CD4-positive, alpha-beta T cell treated with Interleukin-4 for 1 hour (primary cell): Measurements from ENCODE around the gene NUB1.

Source experiments
- DNase-seq, 2 donors: peaks; one replicate each; pipeline ENCODE4 v3.0.0-alpha.2; 2020 to 2022

NUB1 gene

GRCh38 chr7:151314401-151314800, 27.2 kb upstream of the NUB1 start:
- no peak for DNase-seq

- peak; percentile 82 to 88 for DNase-seq
Measured at GRCh38 chr7:151315038-151315655, 26.5 kb upstream of the NUB1 start.

DNA sequence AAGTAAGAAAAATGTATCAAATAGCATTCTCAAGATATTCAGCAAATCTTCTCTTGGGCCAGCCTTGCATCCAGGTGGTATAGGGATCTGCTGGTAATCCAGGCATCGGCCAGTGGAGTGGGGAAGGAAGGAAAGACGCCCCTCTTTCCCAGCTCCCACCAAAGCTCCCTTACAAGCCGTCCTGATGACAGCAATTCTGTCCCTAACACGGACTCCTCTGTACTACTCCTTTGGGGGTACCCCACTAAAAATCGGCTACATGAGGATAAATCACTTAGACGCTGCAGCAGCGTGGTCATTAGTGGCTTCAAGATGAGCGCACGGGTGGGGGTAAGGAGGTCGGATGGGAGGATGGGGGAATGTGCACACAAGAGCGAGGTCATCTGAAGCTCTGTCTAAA, 24.7 kb upstream of the NUB1 start:
- DNase-seq = no peak

DNA sequence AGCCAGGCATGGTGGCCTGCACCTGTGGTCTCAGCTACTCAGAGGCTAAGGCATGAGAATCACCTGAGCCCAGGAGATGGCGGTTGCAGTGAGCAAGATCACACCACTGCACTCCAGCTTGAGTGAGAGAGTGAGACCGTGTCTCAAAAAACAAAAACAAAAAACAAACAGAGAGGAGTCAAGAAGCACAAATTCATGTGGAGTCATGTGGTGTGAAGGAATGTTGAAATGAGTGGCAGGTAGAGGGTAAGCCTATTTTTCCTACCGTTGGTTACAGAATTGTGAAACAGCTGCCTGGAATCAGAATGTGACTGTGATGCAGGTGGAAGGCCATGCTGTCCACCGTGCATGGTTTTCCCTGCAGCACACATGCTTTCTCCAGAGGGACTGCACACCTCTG, 23.7 kb upstream of the NUB1 start:
- no peak for DNase-seq

DNA sequence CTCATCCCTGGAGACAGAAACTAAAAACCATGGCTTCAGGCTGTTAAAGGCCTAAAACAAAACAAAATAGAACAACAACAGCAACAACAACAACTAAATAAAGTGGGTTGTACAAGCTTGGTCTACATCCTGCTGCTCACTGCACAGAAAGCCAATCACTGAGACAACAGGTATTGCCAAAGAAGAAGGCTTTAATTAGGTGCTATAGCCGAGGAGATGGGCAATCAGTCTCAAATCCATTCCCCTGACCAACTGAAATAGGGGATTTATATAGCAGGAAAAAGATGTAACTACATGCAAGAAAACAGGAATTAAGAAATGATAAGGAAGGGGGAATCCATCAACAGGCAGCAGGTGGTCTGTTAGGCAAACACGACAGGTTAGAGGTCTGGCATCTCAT, 22.4 kb upstream of the NUB1 start:
- no peak for DNase-seq

- DNase-seq = no peak
Measured at GRCh38 chr7:151320263-151320845, 21.3 kb upstream of the NUB1 start.

DNA sequence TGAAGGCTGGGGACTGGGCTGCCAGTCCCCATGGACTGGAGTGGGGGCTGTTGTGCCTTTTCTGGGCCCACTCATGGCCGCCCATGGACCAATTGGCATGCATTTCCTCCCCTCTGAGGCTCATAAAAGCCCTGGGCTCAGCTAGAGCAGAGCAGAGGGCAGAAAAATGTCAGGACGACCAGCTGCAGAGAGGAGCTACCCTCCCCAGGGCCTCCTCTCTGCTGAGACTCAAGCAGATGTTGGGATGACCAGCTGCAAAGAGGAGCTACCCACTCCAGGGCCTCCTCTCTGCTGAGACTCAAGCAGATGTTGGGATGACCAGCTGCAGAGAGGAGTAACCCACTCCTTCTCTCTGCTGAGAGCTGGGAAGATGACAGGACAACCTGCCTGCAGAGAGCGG, 20.3 kb upstream of the NUB1 start:
- no peak for DNase-seq

DNA sequence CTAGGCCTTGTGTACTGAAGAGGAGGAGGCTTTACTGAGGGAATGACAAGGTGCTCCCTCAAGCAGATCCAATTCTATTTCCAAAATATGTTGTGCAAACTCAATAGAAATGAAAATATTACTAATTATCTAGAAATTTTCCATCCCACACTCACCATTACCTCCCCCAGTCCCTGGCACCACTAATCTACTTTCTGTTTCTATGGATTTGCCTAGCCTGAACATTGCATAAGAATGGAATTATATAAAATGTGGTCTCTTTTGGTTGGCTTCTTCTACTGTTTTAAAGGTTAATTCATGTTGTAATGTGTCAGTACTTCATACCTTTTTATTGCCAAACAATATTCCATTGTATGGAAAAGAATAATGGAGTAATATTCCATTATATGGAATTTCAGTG, 18.7 kb upstream of the NUB1 start:
- no peak for DNase-seq

DNA sequence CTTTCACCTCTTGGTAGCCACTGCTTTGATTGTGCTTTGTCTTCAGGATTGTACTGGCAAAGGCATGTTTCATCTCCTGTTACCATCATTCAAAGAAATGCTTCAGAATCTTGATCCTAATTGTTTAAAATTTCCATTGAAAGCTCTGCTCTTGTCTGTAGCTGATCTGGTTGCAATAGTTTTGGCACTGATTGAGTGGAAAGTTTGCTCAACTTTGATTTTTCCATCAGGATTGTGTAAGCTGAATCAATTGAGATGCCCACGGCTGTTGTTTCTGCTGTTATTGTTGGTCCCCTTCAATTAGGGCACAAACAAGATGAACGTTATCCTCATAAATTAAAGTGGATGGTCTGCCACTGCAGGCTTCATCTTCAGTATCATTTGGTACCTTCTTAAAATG, 14.6 kb upstream of the NUB1 start:
- no peak for DNase-seq

DNA sequence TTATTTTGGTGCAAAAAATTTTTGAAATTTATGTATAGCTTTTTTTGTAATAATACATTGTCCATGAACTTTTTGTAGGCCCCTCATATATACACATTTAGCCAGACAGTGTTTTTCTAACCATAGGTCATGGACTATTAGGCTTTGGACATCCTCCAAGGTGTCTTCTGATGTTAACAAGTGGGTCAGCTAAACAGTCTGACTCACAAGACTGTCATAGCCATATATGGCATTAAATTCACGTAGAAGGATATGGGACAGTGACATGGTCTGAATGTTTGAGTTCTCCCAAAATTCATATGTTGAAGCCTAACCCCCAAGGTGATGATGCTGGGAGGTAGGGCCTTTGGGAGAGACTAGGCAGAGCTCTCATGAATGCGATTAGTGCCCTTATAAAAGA, 14.0 kb upstream of the NUB1 start:
- no peak for DNase-seq

- no peak for DNase-seq
Measured at GRCh38 chr7:151330181-151330580, 11.4 kb upstream of the NUB1 start.

GRCh38 chr7:151330661-151331060, 11.0 kb upstream of the NUB1 start:
- no peak for DNase-seq

DNA sequence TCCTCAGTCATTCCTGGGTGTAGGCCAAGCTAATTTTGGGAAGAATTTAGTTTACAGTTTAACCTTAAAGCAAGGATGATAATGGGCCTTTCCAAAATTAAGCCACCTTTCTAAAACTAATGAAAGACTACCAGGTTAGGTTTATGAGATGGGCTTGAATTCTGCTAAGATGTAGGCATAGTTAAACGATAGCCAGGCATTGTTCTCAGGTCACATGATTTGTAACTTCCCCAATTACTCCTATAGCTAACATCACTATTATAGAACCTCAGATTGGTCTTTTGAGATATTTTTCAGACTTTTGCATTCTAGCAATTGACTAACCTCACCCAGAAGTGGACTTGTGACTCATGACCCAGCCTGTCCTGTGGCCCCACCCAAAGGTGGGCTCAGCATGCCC, 7.0 kb upstream of the NUB1 start:
- no peak for DNase-seq

- no peak for DNase-seq
Measured at GRCh38 chr7:151336027-151336708, 5.4 kb upstream of the NUB1 start.

- DNase-seq = no peak
Measured at GRCh38 chr7:151337346-151337745, 4.3 kb upstream of the NUB1 start.

GRCh38 chr7:151338809-151339208, 2.8 kb upstream of the NUB1 start:
- no peak for DNase-seq

GRCh38 chr7:151339651-151340382, 1.8 kb upstream of the NUB1 start:
- peak; percentile 24 to 52 for DNase-seq

- DNase-seq = peak in 1 of 2 donors; percentile 4
Measured at GRCh38 chr7:151340794-151341356, 737 bp upstream of the NUB1 start.

DNA sequence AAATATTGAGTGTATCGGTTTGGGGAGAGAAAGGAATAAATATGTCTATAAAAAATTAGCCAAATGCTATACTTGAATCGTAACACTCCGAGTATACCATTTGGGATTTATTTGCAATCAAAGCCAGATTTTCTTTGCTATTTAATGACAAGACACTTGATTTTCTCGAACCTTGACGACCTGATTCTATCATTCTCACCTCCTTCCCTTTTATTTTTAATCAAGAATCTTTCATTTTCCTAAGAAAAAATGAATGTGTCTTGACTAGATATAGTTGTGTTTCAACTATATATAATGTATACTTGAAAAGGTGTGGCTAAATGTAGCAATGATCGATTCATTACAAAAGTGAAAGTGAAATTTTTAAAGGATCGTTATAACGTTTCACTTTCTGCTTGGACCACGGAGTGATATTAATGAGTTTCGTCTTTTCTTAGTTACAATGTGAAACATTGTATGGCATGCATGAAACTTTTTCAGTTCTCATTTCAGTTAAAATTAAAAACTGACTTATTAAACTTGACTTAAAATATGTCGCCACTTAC, 562 bp downstream of the NUB1 start:
- DNase-seq = peak in 1 of 2 donors; percentile 73

DNA sequence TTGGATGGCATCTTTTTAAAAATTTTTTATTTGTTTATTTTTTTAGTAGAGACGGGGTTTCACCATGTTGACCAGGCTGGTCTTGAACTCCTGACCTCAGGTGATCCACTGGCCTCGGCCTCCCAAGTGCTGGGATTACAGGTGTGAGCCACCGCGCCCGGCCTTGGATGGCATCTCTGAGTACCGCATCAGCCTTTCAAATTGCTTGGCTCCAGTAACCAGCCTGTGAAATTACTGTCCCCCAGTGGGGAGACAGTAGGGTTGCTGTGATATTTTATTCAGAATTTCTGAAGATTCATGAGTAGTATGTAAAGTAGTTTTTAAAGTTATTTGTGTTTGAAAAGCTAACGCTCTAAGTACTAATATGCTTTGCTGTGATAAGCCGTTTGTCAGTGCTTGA, 1.2 kb downstream of the NUB1 start:
- peak in 1 of 2 donors; percentile 25 for DNase-seq

DNA sequence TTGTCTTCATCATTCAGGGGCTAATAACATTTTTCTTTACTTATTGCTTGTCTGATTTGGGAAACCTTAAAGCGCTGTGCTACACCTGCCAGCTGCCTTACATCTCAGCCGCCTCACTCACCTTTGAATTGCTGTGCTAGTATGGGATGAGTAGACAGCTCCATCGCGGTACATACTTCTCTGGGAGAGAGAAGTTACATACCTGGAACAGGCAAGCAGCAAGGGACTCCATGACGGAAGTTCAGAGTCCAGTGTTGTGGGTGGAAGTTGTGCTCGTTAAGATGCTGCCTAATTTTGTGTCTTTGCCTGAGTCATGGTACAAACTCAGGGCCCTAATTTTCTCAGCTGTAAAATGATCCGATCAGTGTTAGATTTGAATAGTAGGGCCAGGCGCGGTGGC, 1.9 kb downstream of the NUB1 start:
- no peak for DNase-seq

GRCh38 chr7:151345576-151346469, 4.2 kb downstream of the NUB1 start:
- DNase-seq = no peak
